Measurements from ENCODE around the gene TEX22.

TEX22 gene

GRCh38 chr14:105375635-105376057 lies 22.7 kb upstream of the TEX22 start:
- Histone ChIP-seq H3K36me3 (ENCODE audit: insufficient read depth, low read length) (no peaks in the 10 kb centered on the region), H3K9ac (ENCODE audit: low read depth, low read length) (no peak overlapping the region), H3K4me1 (ENCODE audit: insufficient read depth, low read length) (no peaks in the 10 kb centered on the region), H3K9me3 (ENCODE audit: control insufficient read depth, insufficient read depth, low read length) (no peaks in the 10 kb centered on the region; the same call in none of the 2 replicates)

- Histone ChIP-seq H3K9me3 (ENCODE audit: control insufficient read depth, insufficient read depth, low read length) (no peaks in the 10 kb centered on the region; the same call in none of the 2 replicates), H3K4me1 (ENCODE audit: insufficient read depth, low read length) (no peaks in the 10 kb centered on the region), H3K36me3 (ENCODE audit: insufficient read depth, low read length) (no peaks in the 10 kb centered on the region; the same call in 1 of the 2 replicates), H3K9ac (ENCODE audit: low read depth, low read length) (no peak overlapping the region)
Observed at GRCh38 chr14:105376521-105377440, 21.6 kb upstream of the TEX22 start.

- Histone ChIP-seq H3K9me3 (ENCODE audit: control insufficient read depth, insufficient read depth, low read length) (no peaks in the 10 kb centered on the region; the same call in none of the 2 replicates), H3K36me3 (ENCODE audit: insufficient read depth, low read length) (no peaks in the 10 kb centered on the region; the same call in 1 of the 2 replicates), H3K9ac (ENCODE audit: low read depth, low read length) (no peak overlapping the region), H3K4me1 (ENCODE audit: insufficient read depth, low read length) (no peaks in the 10 kb centered on the region)
Observed at GRCh38 chr14:105377555-105378182, 20.7 kb upstream of the TEX22 start.

GRCh38 chr14:105378199-105378598 lies 20.1 kb upstream of the TEX22 start:
- Histone ChIP-seq H3K9me3 (ENCODE audit: control insufficient read depth, insufficient read depth, low read length) (no peaks in the 10 kb centered on the region; the same call in none of the 2 replicates), H3K9ac (ENCODE audit: low read depth, low read length) (no peak overlapping the region), H3K4me1 (ENCODE audit: insufficient read depth, low read length) (no peaks in the 10 kb centered on the region), H3K36me3 (ENCODE audit: insufficient read depth, low read length) (no peaks in the 10 kb centered on the region; the same call in 1 of the 2 replicates)

- no peaks in the 10 kb centered on the region; the same call in 1 of the 2 replicates for H3K36me3 ChIP-seq (ENCODE audit: insufficient read depth, low read length)
- H3K9me3 ChIP-seq (ENCODE audit: control insufficient read depth, insufficient read depth, low read length): no peaks in the 10 kb centered on the region; the same call in 1 of the 2 replicates
- H3K4me1 ChIP-seq (ENCODE audit: insufficient read depth, low read length): no peaks in the 10 kb centered on the region
- no peak overlapping the region for H3K9ac ChIP-seq (ENCODE audit: low read depth, low read length)
Observed at GRCh38 chr14:105378873-105379685, 19.3 kb upstream of the TEX22 start.

- Histone ChIP-seq H3K9ac (ENCODE audit: low read depth, low read length) (no peak overlapping the region), H3K4me1 (ENCODE audit: insufficient read depth, low read length) (no peaks in the 10 kb centered on the region), H3K9me3 (ENCODE audit: control insufficient read depth, insufficient read depth, low read length) (no peaks in the 10 kb centered on the region), H3K36me3 (ENCODE audit: insufficient read depth, low read length) (no peaks in the 10 kb centered on the region; the same call in 1 of the 2 replicates)
Observed at GRCh38 chr14:105379946-105380345, 18.4 kb upstream of the TEX22 start.

GRCh38 chr14:105380756-105381155 lies 17.6 kb upstream of the TEX22 start:
- H3K9ac ChIP-seq (ENCODE audit: low read depth, low read length): no peak overlapping the region
- no peaks in the 10 kb centered on the region for H3K9me3 ChIP-seq (ENCODE audit: control insufficient read depth, insufficient read depth, low read length)
- H3K36me3 ChIP-seq (ENCODE audit: insufficient read depth, low read length): no peaks in the 10 kb centered on the region; the same call in 1 of the 2 replicates
- H3K4me1 ChIP-seq (ENCODE audit: insufficient read depth, low read length): no peaks in the 10 kb centered on the region

- Histone ChIP-seq H3K9me3 (ENCODE audit: control insufficient read depth, insufficient read depth, low read length) (no peaks in the 10 kb centered on the region), H3K9ac (ENCODE audit: low read depth, low read length) (no peak overlapping the region), H3K4me1 (ENCODE audit: insufficient read depth, low read length) (no peaks in the 10 kb centered on the region), H3K36me3 (ENCODE audit: insufficient read depth, low read length) (no peaks in the 10 kb centered on the region; the same call in 1 of the 2 replicates)
Observed at GRCh38 chr14:105381446-105382342, 16.6 kb upstream of the TEX22 start.

GRCh38 chr14:105382343-105383082 lies 15.8 kb upstream of the TEX22 start:
- Histone ChIP-seq H3K9me3 (ENCODE audit: control insufficient read depth, insufficient read depth, low read length) (no peaks in the 10 kb centered on the region), H3K36me3 (ENCODE audit: insufficient read depth, low read length) (no peaks in the 10 kb centered on the region; the same call in 1 of the 2 replicates), H3K4me1 (ENCODE audit: insufficient read depth, low read length) (no peaks in the 10 kb centered on the region), H3K9ac (ENCODE audit: low read depth, low read length) (no peak overlapping the region)

GRCh38 chr14:105383083-105383730 lies 15.1 kb upstream of the TEX22 start:
- no peaks in the 10 kb centered on the region for H3K9me3 ChIP-seq (ENCODE audit: control insufficient read depth, insufficient read depth, low read length)
- no peaks in the 10 kb centered on the region for H3K4me1 ChIP-seq (ENCODE audit: insufficient read depth, low read length)
- no peaks in the 10 kb centered on the region; the same call in 1 of the 2 replicates for H3K36me3 ChIP-seq (ENCODE audit: insufficient read depth, low read length)
- H3K9ac ChIP-seq (ENCODE audit: low read depth, low read length): no peak overlapping the region

GRCh38 chr14:105384041-105384557 lies 14.2 kb upstream of the TEX22 start:
- Histone ChIP-seq H3K9ac (ENCODE audit: low read depth, low read length) (no peak overlapping the region), H3K36me3 (ENCODE audit: insufficient read depth, low read length) (no peaks in the 10 kb centered on the region; the same call in 1 of the 2 replicates), H3K4me1 (ENCODE audit: insufficient read depth, low read length) (no peaks in the 10 kb centered on the region), H3K9me3 (ENCODE audit: control insufficient read depth, insufficient read depth, low read length) (no peaks in the 10 kb centered on the region)

GRCh38 chr14:105384605-105385321 lies 13.6 kb upstream of the TEX22 start:
- Histone ChIP-seq H3K9ac (ENCODE audit: low read depth, low read length) (no peak overlapping the region), H3K4me1 (ENCODE audit: insufficient read depth, low read length) (no peaks in the 10 kb centered on the region), H3K36me3 (ENCODE audit: insufficient read depth, low read length) (no peaks in the 10 kb centered on the region; the same call in 1 of the 2 replicates), H3K9me3 (ENCODE audit: control insufficient read depth, insufficient read depth, low read length) (no peaks in the 10 kb centered on the region)

Measured in ES-I3 (cell line).